HG03354 (cell line): ENCODE results near the gene CLEC16A.

Experiments used
- ATAC-seq: cut with Tn5 transposase; IDR thresholded peaks from one replicate; pipeline ENCODE4 v1.9.1; 2021; ENCODE audit warnings: mild to moderate bottlenecking; ENCODE audit not compliant: unreplicated experiment, poor library complexity, severe bottlenecking

CLEC16A gene

DNA sequence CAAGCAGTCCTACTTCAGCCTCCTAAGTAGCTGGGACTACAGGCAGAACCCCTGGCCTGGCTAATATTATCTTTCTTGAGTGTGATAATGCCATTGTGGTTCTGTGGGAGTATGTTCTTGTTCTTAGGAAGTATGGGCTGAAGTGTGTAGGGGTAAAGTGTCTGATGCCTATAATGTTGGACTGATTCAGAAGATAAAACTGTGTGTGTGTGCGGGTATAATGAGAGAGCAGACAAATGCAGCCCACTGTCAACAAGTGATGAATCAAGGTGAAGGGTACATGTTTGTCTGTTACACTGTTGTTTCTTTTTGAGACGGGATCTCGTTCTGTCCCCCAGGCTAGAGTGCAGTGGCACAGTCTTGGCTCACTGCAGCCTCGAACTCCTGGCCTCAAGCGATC lies 127.5 kb downstream of the CLEC16A start:
- ATAC-seq, result no peak

DNA sequence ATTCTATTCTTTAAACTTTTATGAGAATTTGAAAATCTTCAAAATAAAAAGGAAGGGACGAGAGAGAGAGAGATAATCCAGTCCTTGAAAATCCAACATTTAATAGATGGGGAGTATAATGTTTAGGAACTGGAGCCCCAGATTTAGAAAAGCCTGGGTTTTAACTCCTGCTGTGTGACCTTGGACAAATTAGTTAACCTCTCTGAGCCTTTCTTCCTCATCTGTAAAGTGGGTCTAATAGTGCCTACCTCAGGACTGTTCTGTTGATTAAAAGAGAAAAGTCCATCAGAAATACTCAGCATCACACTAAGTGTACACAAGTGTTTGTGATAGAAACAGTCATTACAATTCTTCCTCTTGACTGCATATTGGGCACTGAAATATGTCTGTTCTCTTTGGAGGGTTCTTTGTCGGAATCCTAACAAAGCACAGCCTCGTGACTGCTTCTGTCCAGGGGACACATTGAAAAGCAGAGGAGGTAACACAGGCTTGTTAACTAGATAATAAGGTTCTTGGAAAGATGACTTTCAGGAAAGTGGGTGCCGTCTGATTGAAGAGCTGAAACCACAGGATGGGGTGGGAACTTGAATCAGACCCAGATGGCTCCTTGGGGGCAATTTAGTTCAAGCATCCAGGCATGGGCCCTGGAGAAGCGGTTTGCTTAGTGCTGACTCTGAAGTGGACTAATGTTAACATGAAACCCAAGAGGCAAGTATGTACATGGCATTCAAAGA lies 128.2 kb downstream of the CLEC16A start:
- no peak for ATAC-seq

DNA sequence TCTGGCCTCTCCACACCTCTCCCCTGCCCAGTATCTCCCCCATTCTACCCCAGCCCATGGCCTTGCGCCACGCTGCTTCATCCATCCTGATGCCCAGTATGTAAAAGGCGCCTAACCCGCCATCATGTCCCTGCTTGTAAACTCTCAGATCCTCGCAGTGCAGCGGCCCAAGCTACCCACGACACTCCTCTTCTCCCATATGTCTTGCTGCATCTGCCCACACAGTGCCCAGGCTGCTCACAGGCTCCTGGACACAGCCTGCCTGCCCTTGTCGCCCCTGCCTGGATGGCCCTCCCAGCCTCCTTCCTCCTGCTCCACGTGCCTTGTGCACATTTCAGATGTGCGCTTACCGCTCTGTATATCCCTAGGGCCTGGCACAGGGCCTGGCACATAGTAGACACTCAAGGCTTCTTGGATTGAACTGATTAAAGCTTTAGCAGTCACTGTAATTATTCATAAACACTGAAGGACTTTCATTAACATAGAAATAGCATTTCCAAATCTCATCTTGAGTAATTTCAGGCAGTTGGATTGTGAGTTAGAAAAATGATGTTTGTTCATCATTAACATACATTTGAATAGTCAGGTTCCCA lies 129.1 kb downstream of the CLEC16A start:
- no peak for ATAC-seq

DNA sequence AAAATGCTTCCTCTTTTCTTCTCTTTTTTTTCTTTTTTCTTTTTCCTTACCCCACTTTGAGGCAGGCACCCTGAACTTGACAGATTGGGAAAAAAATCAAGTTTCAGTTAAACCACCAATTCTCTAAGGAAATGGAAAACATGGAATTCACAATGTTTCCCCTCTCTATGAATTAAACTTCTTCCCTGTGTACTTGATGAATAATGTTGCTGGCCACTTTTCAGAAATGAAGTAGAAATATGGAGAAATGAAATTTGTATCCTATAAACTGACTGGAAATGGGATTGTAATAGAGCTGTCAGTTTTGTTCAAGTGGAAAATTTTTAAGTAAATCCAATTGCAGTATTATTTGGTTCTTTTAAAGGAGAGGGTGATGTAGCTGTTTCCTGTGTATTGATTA lies 129.8 kb downstream of the CLEC16A start:
- no peak for ATAC-seq

DNA sequence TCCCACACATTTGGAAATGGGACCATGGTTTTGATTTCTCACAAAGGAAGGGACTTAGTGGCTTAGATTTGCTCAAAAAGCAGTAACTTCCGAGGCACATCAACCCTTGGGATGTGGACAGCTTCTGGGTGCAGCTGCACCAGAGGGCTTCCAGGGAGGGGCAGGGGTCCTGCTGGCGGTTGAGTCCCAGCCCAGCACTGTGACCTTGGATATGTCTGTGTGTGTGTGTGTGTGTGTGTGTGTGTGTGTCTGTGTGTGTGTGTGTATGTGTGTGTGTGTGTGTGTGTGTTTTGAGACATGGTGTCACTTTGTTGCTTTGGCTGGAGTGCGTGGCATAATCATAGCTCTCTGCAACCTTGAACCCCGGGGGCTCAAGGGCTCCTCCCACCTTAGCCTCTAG lies 130.8 kb downstream of the CLEC16A start:
- no peak for ATAC-seq

DNA sequence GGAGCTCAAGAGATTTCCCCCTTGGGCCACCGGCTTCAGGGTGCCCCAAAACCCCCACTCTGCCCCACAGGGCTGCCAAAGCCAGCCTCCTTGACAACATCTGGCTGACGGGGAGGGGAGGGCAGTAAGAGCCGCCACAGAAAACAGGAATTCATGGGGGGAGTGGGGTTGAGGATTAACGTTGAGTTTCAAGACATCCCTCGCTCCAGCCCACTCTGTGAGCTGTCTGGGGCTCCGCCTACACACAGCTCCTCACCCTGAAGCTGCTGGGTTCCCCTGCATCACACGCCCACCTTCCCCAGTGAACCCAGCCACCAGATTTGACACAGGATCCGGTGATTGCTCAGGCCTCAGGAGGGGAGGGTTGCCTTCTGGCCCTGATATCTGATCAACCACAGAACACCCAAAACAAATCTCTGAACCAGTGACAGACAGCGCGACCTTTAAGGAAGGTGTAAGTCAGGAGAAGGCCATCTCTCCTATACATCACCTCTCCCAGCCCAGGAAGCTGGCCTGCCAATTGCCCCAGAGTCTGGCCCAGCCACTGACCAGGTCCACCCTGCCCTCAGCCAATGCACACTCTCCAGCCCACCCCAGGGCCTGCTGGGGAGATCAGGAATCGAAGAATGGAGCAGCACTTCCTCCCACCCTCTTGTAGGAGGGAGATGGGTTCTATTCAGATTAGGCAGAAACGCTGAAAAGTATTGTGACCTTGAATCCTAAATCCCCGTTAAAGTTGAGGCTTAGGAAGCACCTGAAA lies 132.1 kb downstream of the CLEC16A start:
- peak; percentile 66 for ATAC-seq

DNA sequence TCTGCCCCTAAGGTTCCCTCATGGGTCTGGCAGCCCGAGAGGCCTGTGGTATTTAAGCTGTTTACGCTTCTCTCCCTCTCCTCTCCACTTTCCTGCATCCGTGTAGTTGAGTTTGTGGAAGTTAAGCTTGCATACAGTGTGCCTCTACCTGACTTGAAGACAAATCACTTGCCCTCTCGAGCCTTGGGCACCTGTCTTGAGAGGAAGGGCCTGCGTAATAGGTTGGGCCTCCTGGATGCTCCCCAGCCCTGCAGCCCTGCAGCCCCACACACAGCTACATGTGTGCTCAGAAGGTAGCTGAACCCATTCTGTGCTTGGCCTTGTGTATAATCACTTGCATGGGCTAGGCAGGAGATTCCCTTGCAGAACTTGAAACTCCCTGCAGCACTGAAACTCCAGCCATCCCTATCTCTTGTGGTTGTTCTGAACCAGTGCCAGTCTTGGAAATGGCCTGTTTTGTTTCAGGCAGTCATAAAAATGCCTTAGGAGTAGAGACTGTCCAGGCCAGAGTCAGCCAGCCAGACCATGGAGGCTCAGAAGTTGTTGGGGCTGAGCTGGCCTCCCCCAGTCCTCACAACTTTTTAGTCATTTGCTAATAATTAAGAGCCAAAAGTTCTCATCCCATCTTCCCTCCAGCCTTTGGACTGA lies 134.6 kb downstream of the CLEC16A start:
- ATAC-seq, result no peak

DNA sequence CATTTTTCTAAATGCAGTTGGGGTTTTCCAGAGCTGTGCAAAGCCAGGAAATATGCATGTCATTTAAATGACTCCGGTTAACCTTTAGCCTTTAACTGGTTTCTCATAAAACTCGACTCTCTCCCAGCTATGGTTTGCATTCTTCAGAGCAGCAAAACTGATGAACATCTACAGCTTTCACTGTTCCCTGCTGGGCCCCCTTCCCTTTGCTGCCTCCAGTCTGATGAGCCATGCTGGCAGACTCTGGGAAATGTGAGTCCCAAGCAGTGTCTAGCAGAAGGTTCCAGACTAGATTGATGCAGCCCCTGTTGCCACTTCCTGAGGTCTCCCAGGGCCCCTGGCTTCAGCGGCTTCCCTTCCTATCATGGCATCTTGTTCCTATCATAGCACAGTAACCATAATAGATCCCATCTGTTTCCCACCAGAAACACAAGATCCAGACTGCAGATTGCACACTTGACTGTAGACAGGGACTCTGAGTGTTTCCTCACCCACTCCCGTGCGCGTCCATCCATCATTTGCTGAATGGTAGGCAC lies 135.4 kb downstream of the CLEC16A start:
- no peak for ATAC-seq

DNA sequence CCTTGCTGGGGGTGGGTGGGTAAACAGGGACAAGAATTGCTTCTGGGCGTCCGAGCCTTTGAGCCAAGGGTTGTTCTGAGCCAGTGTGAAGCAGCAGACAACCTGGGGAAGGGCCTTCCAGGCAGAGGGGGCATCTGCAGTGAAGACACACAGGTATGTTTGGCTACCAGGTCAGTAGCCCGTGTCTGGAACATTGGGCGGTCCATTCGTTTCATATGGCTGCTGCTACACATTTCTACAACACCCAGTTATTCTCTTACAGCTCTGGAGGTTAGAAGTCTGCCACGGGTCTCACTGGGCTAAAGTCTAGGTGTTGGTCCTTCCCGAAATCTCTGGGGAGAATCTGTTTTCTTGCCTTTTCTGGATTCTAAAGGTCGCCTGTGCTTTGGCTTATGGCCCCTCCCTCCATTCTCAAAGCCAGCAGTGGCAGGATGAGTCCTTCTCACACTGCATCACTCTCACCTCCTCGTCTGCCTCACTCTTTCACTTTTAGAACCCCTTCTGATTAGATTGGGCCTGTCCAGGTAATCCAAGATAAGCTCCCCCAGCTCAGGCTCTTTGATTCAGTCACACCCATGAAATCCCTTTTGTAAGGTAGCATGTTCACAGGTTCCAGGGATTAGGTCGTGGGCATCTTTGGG lies 136.1 kb downstream of the CLEC16A start:
- no peak for ATAC-seq

DNA sequence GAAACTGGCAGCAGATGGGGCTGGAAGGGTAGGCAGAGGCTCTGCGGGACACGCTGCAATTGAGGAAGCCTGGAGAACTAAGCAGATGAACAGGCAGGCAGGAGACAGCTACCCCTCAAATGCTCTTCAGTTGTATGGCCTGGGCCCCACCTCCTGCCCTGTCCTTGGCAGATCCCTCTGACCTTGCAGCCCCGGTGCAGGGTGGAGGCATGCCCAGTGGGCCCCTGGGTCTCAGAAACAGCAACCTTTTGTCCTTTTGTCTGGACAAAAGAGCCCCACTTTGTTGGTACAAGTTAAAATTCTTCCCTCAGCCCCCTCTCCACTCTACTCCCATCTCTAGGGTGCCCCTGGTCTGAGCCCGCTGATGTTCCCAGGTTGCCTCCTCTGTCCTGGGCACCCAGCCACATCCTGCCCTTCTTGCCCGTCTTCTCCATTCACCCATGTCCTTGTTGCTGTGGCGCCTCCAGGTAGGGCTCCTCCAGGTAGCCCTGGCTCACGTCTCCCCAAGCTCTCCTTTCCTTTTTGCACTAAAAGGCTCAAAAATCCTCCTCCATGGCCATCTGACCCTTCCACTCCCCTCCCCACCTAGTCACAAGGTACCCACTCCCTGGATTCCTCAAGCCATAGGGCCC lies 136.8 kb downstream of the CLEC16A start:
- ATAC-seq, result no peak

DNA sequence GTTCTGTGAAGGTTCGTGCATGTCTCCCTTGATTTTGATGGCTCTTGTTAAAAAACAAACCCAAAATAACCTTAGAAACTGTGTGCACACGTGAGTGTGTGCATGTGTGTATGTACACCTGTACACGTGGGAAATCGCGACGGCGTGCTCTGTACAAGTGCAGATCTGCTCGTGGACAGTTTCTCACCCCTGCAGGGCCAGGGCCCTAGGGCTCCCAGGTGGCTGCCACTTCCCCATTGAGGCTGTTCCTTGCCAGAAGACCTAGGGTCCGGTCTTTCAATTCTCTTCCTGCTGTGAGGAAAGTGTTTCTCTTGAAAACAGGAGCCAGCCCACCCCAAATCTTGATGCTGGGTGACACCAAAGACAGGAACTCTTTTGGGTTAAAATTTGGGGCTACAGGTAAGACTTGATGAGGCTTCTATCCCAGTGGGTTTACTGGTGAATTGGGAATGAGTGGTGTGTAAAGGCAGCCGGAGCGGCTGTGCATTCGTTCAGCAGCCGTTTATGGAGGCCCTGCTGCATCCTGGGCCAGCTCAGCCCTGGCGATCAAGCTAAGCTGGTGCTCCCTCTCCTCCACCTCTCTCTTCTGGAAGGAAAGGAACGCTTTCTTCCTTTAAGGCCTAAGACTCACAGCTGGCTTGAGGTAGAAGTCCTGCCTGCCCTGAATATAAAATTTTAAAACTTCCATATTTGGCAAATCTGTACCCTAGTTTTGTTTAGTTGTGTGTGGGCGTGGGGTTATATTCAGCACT lies 137.9 kb downstream of the CLEC16A start:
- no peak for ATAC-seq

DNA sequence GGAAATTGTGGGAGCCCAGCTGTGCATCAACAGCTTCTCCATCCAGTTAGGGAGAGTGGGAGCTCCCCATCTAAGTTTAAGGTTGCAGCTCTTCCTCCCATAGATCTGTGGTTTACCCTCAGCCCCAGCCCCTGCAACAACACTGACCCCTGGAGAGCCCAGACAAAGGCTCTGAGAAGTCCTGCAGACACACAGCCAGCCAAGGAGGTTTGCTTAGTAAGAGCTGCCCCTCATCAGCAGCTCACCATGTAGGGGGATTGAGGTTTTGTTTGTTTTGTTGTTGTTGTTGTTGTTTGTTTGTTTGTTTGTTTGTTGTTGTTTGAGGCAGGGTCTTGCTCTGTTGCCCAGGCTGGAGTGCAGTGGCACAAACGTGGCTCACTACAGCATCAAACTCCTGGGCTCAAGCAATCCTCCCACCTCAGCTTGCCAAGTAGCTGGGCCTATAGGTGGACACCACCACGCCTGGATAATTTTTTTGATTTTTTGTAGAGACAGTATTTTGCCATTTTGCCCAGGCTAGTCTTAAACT lies 138.6 kb downstream of the CLEC16A start:
- no peak for ATAC-seq

DNA sequence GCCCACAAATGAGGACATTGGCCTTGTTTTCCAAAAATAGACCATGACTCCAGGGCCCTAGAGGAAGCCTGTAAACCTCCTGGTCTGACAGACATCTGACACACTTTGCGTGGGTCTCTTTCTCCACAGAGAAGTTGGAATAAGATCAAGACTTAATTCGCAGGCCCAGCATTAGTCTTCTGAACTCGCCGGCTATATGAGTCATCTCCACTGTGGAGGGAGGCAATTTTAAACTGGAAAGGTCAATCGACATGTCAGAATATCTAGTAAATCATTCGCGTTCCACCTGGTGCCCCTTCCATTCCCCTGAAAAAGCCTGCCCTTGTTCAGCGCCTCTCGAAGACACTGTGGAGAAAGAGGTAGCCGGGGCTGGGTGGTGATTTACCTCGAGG lies 140.1 kb downstream of the CLEC16A start:
- ATAC-seq, result no peak

DNA sequence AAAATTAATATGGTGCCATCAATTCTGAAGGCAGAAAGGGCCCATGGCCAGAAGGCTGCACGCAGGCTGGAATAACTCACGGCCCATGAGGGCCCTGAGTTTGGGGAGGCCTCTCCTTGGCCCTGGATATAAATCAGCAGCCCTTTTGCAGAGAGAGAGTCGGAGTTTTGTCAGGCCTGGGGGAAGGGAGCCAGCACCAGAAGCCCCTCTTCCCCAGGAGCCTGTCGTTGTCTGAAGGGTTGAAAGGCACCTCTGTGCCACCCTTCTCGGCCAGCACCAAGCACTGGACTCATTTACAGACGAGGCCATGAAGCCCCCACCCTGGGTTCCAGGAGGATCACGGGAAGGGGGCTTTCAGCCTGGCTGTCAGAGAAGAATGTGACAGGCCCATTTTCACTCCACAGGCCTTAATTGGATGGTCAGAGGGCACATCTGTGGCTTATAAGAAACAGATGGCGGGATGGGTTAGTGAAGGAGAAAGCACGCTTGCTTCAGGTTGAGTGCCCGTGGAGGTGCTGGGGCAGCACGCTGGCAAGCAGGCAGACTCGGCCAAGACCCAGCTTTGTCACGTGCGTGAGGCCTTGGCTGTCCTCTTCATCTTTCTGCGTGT lies 140.6 kb downstream of the CLEC16A start:
- no peak for ATAC-seq

DNA sequence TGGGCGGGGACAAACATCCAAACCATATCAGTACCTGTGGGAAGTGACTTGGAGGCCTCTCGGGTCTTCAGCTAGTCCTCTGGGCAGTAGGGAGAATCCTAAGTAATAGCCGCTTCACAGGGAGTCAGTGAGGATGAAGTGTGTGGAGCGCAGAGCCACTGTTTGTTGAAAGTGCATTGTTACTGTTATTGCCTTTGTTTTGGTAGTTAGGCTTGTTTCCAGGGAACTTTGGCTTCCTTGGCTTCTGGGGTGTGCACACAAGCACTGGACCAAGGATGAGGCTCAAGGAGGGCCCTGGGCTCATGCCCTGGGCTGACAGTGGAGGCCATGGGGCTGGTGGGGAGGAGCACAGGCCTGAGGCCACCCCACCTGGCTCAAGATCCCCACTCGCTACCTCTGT lies 141.6 kb downstream of the CLEC16A start:
- ATAC-seq, result no peak

DNA sequence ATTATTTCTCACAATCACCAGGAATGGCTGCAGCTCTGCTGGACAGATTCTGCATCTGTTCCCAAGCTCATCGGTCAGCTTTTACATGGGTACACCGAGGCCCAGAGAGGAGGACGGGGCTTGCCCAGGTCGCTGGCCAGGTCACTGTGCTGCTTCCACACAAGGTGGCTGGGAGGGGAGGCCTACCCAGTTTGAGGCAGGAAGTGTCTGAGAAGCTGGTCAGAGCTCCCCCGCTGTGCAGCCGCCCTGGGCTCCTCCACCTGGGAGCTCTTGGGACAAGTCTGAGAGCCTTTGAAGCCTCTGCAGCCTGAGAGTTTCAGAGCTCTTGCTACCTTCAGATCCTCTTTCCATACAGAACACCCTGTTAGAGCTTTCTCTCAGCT lies 143.3 kb downstream of the CLEC16A start:
- no peak for ATAC-seq

DNA sequence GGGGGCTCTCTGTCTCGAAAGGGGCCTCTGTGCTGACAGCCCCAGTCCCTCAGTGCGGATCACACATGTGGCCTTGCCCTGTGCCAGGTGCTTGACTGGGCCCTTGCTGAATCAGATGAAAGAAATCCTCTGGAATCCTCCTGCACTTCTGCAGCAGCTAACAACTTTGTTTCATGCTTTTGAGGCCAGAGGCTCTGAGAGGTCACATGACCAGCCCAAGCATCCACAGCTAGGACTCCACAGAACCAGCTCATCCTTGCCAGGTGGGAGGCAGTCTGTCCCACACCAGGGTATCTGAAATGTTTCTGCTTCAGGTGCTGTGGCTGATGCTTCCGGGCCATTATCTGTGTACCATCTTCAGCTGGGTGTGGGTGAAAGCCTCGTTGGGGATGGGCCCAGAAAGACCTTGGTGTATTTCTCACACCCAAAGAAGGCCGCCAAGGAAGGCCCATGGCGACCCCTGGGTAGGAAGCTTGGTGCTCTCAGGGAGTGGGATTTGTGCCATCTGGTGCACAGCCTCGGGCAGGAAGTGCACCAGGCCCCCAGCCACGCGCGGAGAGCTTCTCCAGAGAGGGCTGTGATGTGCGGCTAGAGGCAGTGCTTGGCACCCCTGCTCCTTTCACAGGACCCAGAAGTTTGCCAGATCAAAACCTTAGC lies 143.8 kb downstream of the CLEC16A start:
- no peak for ATAC-seq

DNA sequence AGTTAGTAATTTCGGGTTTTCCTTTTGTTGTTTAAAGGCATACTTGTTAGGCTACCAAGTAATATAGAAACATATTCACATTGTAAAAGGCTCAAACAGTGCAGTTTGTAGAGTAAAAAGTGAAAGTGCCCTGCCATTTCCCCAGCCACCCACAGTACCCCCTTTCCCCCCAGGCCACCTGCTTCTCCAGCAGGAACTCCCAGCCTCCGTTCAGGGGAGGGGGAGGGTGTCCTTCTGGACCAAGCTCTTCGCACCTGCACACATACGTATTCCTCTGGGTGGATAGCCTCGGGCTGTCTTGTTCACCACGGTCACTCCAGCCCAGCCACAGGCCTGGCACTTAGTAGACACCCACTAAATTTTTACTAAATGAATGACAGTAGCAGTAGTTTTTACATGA lies 144.5 kb downstream of the CLEC16A start:
- no peak for ATAC-seq
